PC-3 (cell line): ENCODE data around the gene STX1A.

Experiments
- CTCF ChIP-seq: fragments of 300-600 bp; sonication (generic); conservative IDR thresholded peaks from 2 replicates; pipeline ENCODE4 v1.5.1; 2017; ENCODE audit warnings: antibody characterized with exemption, low read depth, mild to moderate bottlenecking, low read length
- EZH2 ChIP-seq: fragments of 300-600 bp; sonication (generic); IDR thresholded peaks from one replicate; pipeline ENCODE4 v1.6.1; 2017; ENCODE audit warnings: antibody characterized with exemption, mild to moderate bottlenecking, low read length; ENCODE audit not compliant: unreplicated experiment
- EZH2phosphoT487 ChIP-seq: fragments of 300-600 bp; sonication (generic); IDR thresholded peaks from 2 replicates; pipeline ENCODE4 v1.6.1; 2018; ENCODE audit warnings: mild to moderate bottlenecking, antibody characterized with exemption, low read length, borderline replicate concordance

- no peak for TF ChIP-seq CTCF
- TF ChIP-seq EZH2phosphoT487, result no peak
- no peak for TF ChIP-seq EZH2
Measured at GRCh38 chr7:73749931-73750776, 30.7 kb upstream of the STX1A start.
